H9 (cell line): ENCODE measurements around the gene PRPF40A. TPM values are rescaled to one million over a fixed set of nuclear protein-coding genes. Genes with fewer than 3 reads are reported as not detected.

Experiments used
- DNase-seq: peaks from one replicate; pipeline ENCODE4 v3.0.0-alpha.2; 2017
- H2AFZ ChIP-seq: one replicate; pipeline ENCODE4 v1.6.1; 2013; ENCODE audit warnings: mild to moderate bottlenecking, low read length, control low read depth, moderate library complexity
- H2AK5ac ChIP-seq: 2 replicates; pipeline ENCODE4 v1.6.1; 2013; ENCODE audit warnings: low read length, control low read depth, mixed read lengths; ENCODE audit not compliant: insufficient read length
- H2BK120ac ChIP-seq: one replicate; pipeline ENCODE4 v1.6.1; 2013; ENCODE audit warnings: low read depth, mild to moderate bottlenecking, low read length, control low read depth, inconsistent platforms; ENCODE audit not compliant: poor library complexity, severe bottlenecking
- H2BK12ac ChIP-seq: 2 replicates; pipeline ENCODE4 v1.6.1; 2013; ENCODE audit warnings: low read length, control low read depth, mixed read lengths, low read depth; ENCODE audit not compliant: insufficient read length
- H2BK15ac ChIP-seq: 2 replicates; pipeline ENCODE4 v1.6.1; 2013; ENCODE audit warnings: low read depth, low read length, control low read depth
- H2BK20ac ChIP-seq: one replicate; pipeline ENCODE4 v1.6.1; 2013; ENCODE audit warnings: low read depth, mild to moderate bottlenecking, low read length, control low read depth, inconsistent platforms; ENCODE audit not compliant: poor library complexity, severe bottlenecking
- H2BK5ac ChIP-seq: 2 replicates; pipeline ENCODE4 v1.6.1; 2013; ENCODE audit warnings: low read length, control low read depth, mixed read lengths; ENCODE audit not compliant: insufficient read length
- H3K14ac ChIP-seq: 2 replicates; pipeline ENCODE4 v1.6.1; 2013; ENCODE audit warnings: low read length, control low read depth; ENCODE audit not compliant: insufficient read depth
- H3K18ac ChIP-seq: 2 replicates; pipeline ENCODE4 v1.6.1; 2013; ENCODE audit warnings: low read depth, mild to moderate bottlenecking, mixed read lengths, low read length, control low read depth; ENCODE audit not compliant: insufficient read length
- H3K23ac ChIP-seq: 2 replicates; pipeline ENCODE4 v1.6.1; 2013; ENCODE audit warnings: low read length, control low read depth, mixed read lengths, low read depth; ENCODE audit not compliant: insufficient read length
- H3K23me2 ChIP-seq: 2 replicates; pipeline ENCODE4 v1.6.1; 2013; ENCODE audit warnings: low read depth, mild to moderate bottlenecking, mixed read lengths, low read length, control low read depth; ENCODE audit not compliant: insufficient read length, poor library complexity, severe bottlenecking
- H3K27ac ChIP-seq: 2 replicates; pipeline ENCODE4 v1.5.1; 2013; ENCODE audit warnings: low read length, control low read depth, mixed read lengths, low read depth; ENCODE audit not compliant: insufficient read length
- H3K27me3 ChIP-seq: 2 replicates; pipeline ENCODE4 v1.6.1; 2013; ENCODE audit warnings: low read length, control low read depth, inconsistent platforms; ENCODE audit not compliant: insufficient read depth
- H3K4ac ChIP-seq: 2 replicates; pipeline ENCODE4 v1.6.1; 2013; ENCODE audit warnings: low read depth, mild to moderate bottlenecking, control low read depth, inconsistent platforms, low read length, moderate library complexity
- H3K4me1 ChIP-seq: 2 replicates; pipeline ENCODE4 v1.6.1; 2013; ENCODE audit warnings: low read length, control low read depth, inconsistent platforms; ENCODE audit not compliant: insufficient read depth
- H3K4me2 ChIP-seq: 2 replicates; pipeline ENCODE4 v1.6.1; 2013; ENCODE audit warnings: low read length, control low read depth, mixed read lengths; ENCODE audit not compliant: insufficient read length, insufficient read depth
- H3K56ac ChIP-seq: 2 replicates; pipeline ENCODE4 v1.6.1; 2013; ENCODE audit warnings: low read depth, mild to moderate bottlenecking, mixed read lengths, low read length, control low read depth; ENCODE audit not compliant: insufficient read length
- H3K79me1 ChIP-seq: 2 replicates; pipeline ENCODE4 v1.6.1; 2013; ENCODE audit warnings: low read depth, mild to moderate bottlenecking, moderate library complexity, low read length, control low read depth, inconsistent platforms; ENCODE audit not compliant: insufficient read depth, poor library complexity, severe bottlenecking
- H3K79me2 ChIP-seq: 2 replicates; pipeline ENCODE4 v1.6.1; 2013; ENCODE audit warnings: low read length, control low read depth, inconsistent platforms; ENCODE audit not compliant: insufficient read depth
- H3K9ac ChIP-seq: 2 replicates; pipeline ENCODE4 v1.6.1; 2013; ENCODE audit warnings: low read length, control low read depth, mixed read lengths; ENCODE audit not compliant: insufficient read length; ENCODE audit errors: extremely low read depth
- H3K9me3 ChIP-seq: one replicate; pipeline ENCODE4 v1.6.1; 2013; ENCODE audit warnings: low read depth, low read length, inconsistent platforms; ENCODE audit not compliant: control insufficient read depth
- H3T11ph ChIP-seq: one replicate; pipeline ENCODE4 v1.6.1; 2013; ENCODE audit warnings: mild to moderate bottlenecking, low read length, control low read depth, inconsistent platforms
- H4K20me1 ChIP-seq: one replicate; pipeline ENCODE4 v1.6.1; 2013; ENCODE audit not compliant: control insufficient read depth, insufficient read length, insufficient read depth
- H4K5ac ChIP-seq: 2 replicates; pipeline ENCODE4 v1.6.1; 2013; ENCODE audit warnings: low read depth, mild to moderate bottlenecking, mixed read lengths, low read length, control low read depth; ENCODE audit not compliant: insufficient read length
- H4K8ac ChIP-seq: replicated peaks from 2 replicates; pipeline ENCODE4 v1.6.1; 2013; ENCODE audit warnings: low read length, control low read depth, mixed read lengths, low read depth; ENCODE audit not compliant: insufficient read length
- H4K91ac ChIP-seq: 2 replicates; pipeline ENCODE4 v1.6.1; 2013; ENCODE audit warnings: low read depth, mild to moderate bottlenecking, moderate library complexity, mixed read lengths, low read length, control low read depth; ENCODE audit not compliant: insufficient read length
- H3K27ac Mint-ChIP-seq, 3 experiments: 2 replicates in 2 of 3; 3 replicates in 1 of 3; pipeline ENCODE4 v1.8.0; 2020 to 2021; ENCODE audit warnings: mixed read lengths in 3 of 3, mild to moderate bottlenecking in 1 of 3, moderate library complexity in 1 of 3
- H3K27me3 Mint-ChIP-seq: 2 replicates; pipeline ENCODE4 v1.8.0; 2021; ENCODE audit warnings: low read depth, mild to moderate bottlenecking, moderate library complexity, mixed read lengths
- H3K36me3 Mint-ChIP-seq, 3 experiments: 2 replicates in 2 of 3; 3 replicates in 1 of 3; pipeline ENCODE4 v1.8.0; 2020 to 2021; ENCODE audit warnings: low read depth in 3 of 3, mixed read lengths in 3 of 3; ENCODE audit not compliant: insufficient read depth in 1 of 3
- H3K4me1 Mint-ChIP-seq, 2 experiments: 2 replicates each; pipeline ENCODE4 v1.8.0; 2020; ENCODE audit warnings: mixed read lengths in 2 of 2
- H3K4me3 Mint-ChIP-seq, 2 experiments: 2 replicates in 1 of 2; 3 replicates in 1 of 2; pipeline ENCODE4 v1.8.0; 2020 to 2021; ENCODE audit warnings: mild to moderate bottlenecking in 2 of 2, mixed read lengths in 2 of 2, moderate library complexity in 1 of 2
- H3K9me3 Mint-ChIP-seq, 2 experiments: 2 replicates in 1 of 2; 3 replicates in 1 of 2; pipeline ENCODE4 v1.8.0; 2020; ENCODE audit warnings: mild to moderate bottlenecking in 2 of 2, mixed read lengths in 2 of 2, moderate library complexity in 1 of 2
- WGBS: extraction: QIAGEN DNeasy Blood & Tissue Kit; methylation state at CpG from one replicate; pipeline ENCODE4 v1.1.7; 2013; ENCODE audit warnings: missing lambda C conversion rate, low lambda C conversion rate, mixed read lengths; ENCODE audit not compliant: insufficient read length; ENCODE audit errors: extremely low coverage; 5-methylcytosine and 5-hydroxymethylcytosine counted together
- total RNA-seq: library from RNA; stranded (reverse); gene quantifications from 2 replicates; pipeline ENCODE4 v1.2.1, GENCODE V29; 2021
- TF ChIP-seq, protein P1 (sequence below): fragments of 200-600 bp; sonication (generic); conservative IDR thresholded peaks from 3 replicates; pipeline ENCODE4 v1.8.0; 2021; ENCODE audit warnings: antibody characterized with exemption, mild to moderate bottlenecking

Gene PRPF40A
- total RNA-seq, 1 experiment from 2014 or later, result 158 TPM

DNA sequence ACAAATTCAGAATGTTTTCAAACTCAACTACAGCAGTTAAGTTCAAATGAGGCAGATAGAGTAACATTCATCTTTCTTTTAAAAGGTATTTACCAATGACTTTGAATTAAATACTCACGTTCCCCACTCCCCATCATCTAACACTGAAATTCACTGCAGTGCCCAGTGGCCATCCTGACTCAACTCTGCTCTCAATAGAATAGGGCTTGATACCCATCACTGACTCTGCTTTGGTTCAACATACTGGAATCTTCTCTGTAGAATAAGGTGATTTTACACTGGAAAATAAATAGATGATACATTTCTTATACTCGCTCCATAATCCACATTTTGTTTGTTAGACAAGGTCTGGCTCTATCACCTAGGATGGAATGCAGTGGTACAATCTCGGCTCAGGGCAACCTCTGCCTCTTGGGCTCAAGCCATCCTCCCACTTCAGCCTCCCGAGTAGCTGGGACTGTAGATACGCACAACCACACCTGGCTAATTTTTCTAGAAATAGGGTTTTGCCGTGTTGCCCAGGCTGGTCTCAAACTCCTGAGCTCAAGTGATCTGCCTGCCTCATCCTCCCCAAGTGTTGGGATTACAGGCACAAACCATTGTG is 66.4 kb downstream of the PRPF40A start:
- Mint-ChIP-seq H3K4me1 (peaks cover 13 to 36% of the 10 kb centered on the region in 2 experiments), H3K27me3 (no peaks in the 10 kb centered on the region), H3K9me3 (no peaks in the 10 kb centered on the region), H3K4me3 (no peak overlapping the region; a peak in 1 of 5 replicates), H3K36me3 (peaks cover 0 to 28% (median 12%) of the 10 kb centered on the region in 3 experiments; a peak in 6 of 7 replicates), H3K27ac (peak overlapping the region in 1 of 3 experiments; percentile 31; a peak in 1 of 7 replicates)
- Histone ChIP-seq H3K56ac (no peak overlapping the region), H3K9me3 (no peaks in the 10 kb centered on the region), H3K27ac (no peak overlapping the region), H4K20me1 (no peaks in the 10 kb centered on the region), H3K23me2 (no peaks in the 10 kb centered on the region), H3K18ac (no peak overlapping the region), H2BK120ac (no peak overlapping the region), H4K8ac (no peak overlapping the region), H2BK20ac (no peak overlapping the region), H3K27me3 (no peaks in the 10 kb centered on the region), H3K79me1 (no peaks in the 10 kb centered on the region), H3T11ph (no peak overlapping the region), H3K79me2 (no peaks in the 10 kb centered on the region), H2BK15ac (no peak overlapping the region), H3K4me1 (peaks cover 3% of the 10 kb centered on the region; the same call in 1 of the 2 replicates), H2BK5ac (no peak overlapping the region), H3K4ac (no peak overlapping the region), H3K4me2 (no peak overlapping the region), H3K23ac (no peak overlapping the region), H2AFZ (no peak overlapping the region), H2BK12ac (no peak overlapping the region), H4K91ac (no peak overlapping the region), H3K14ac (no peak overlapping the region), H3K9ac (no peak overlapping the region), H2AK5ac (no peak overlapping the region), H4K5ac (peak overlapping the region; percentile 60)
- TF ChIP-seq, protein P1, sequence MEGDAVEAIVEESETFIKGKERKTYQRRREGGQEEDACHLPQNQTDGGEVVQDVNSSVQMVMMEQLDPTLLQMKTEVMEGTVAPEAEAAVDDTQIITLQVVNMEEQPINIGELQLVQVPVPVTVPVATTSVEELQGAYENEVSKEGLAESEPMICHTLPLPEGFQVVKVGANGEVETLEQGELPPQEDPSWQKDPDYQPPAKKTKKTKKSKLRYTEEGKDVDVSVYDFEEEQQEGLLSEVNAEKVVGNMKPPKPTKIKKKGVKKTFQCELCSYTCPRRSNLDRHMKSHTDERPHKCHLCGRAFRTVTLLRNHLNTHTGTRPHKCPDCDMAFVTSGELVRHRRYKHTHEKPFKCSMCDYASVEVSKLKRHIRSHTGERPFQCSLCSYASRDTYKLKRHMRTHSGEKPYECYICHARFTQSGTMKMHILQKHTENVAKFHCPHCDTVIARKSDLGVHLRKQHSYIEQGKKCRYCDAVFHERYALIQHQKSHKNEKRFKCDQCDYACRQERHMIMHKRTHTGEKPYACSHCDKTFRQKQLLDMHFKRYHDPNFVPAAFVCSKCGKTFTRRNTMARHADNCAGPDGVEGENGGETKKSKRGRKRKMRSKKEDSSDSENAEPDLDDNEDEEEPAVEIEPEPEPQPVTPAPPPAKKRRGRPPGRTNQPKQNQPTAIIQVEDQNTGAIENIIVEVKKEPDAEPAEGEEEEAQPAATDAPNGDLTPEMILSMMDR, result no peak
- no peak for DNase-seq
- no CpG with 5 or more reads among the region's 6 CpGs for WGBS
